Right lobe of liver (tissue), 6 donors: Measurements from ENCODE around the gene C16orf46. TPM values are rescaled to one million over a fixed set of nuclear protein-coding genes. Genes with fewer than 3 reads are reported as not detected.
"Not testable (repeated sequence)": the region's sequence is repeated elsewhere in the genome, so short reads cannot be mapped to it uniquely, and the experiment has no call there.

Experiments used
- ATAC-seq, 4 donors: fragments of 200-7000 bp; cut with Tn5 transposase; one replicate each; pipeline ENCODE4 v1.9.1; 2020; ENCODE audit warnings: mild to moderate bottlenecking in 4 of 4, moderate library complexity in 4 of 4
- DNase-seq, 3 donors: peaks; one replicate each; pipeline ENCODE4 v3.0.0-alpha.2; 2020
- H3K27ac ChIP-seq, 3 donors: fragments of 200-600 bp; one replicate each; pipeline ENCODE4 v1.8.0; 2022
- H3K27me3 ChIP-seq, 2 donors: fragments of 200-600 bp; one replicate each; pipeline ENCODE4 v1.8.0; 2022
- H3K36me3 ChIP-seq, 4 donors: fragments of 200-600 bp; sonication (generic) in 1 of 4; one replicate each; pipeline versions ENCODE4 v1.5.1 to v1.8.0; 2017 to 2022; ENCODE audit warnings: control low read depth in 1 of 4
- H3K4me1 ChIP-seq, 4 donors: fragments of 200-600 bp; sonication (generic) in 1 of 4; one replicate each; pipeline versions ENCODE4 v1.5.1 to v1.8.0; 2017 to 2022; ENCODE audit warnings: control low read depth in 1 of 4
- H3K4me3 ChIP-seq, 3 donors: fragments of 200-600 bp; one replicate each; pipeline ENCODE4 v1.8.0; 2022
- H3K9me3 ChIP-seq, 4 donors: fragments of 200-600 bp; sonication (generic) in 1 of 4; one replicate each; pipeline versions ENCODE4 v1.5.1 to v1.8.0; 2017 to 2022; ENCODE audit warnings: control low read depth in 1 of 4
- CTCF ChIP-seq, 4 donors: fragments of 200-600 bp in 3 of 4; fragments of 450-650 bp in 1 of 4; IDR thresholded peaks; one replicate each; pipeline versions ENCODE4 v1.5.1 to v1.8.0; 2016 to 2022; ENCODE audit warnings: antibody characterized with exemption in 4 of 4, mild to moderate bottlenecking in 2 of 4
- POLR2A ChIP-seq: fragments of 450-650 bp; IDR thresholded peaks from one replicate; pipeline ENCODE4 v1.6.1; 2017; ENCODE audit warnings: antibody characterized with exemption, mild to moderate bottlenecking
- WGBS: methylation state at CpG from one replicate; pipeline ENCODE4 v1.1.6; 2018; ENCODE audit warnings: low coverage, low lambda C conversion rate; ENCODE audit not compliant: insufficient coverage; ENCODE audit errors: missing lambda C conversion rate; 5-methylcytosine and 5-hydroxymethylcytosine counted together
- intact Hi-C, 2 donors: fragments of 100-400 bp; cut with DNase I; formaldehyde crosslinking; loops; one replicate each; pipeline versions ENCODE4 v1.11.2 to v1.14.1; 2022
- total RNA-seq, 6 experiments: library from RNA; depleted of rRNA in 2 of 6; stranded (reverse); fragments of >200 nt in 2 of 6; fragmentation: NEBNext Ultra II Directional in 3 of 6; extraction: Animal tissue kit (Norgen Biotek cat#: 25700) in 3 of 6; gene quantifications; one replicate each; pipeline versions ENCODE4 v1.1.0 to v1.2.4, GENCODE V29; 2016 to 2023
- donor health status: DM: no; HTN: yes; CAD: no.
- donor health status: DM: no; HTN: no; CAD: no.
- donor health status: DM: no; HTN: no; CAD: no.
- donor health status: DM: no; HTN: yes; CAD: no.
- donor health status: DM: no; HTN: yes; CAD: no.

C16orf46 gene
- total RNA-seq, 6 experiments from 2014 or later = 0.55 to 2.0 (median 1.2) TPM; not detected in 1

GRCh38 chr16:81117436-81117835 lies 40.4 kb upstream of the C16orf46 start:
- no peaks in the 10 kb centered on the region for H3K36me3 ChIP-seq
- DNase-seq = no peak
- H3K4me3 ChIP-seq = no peak overlapping the region
- ATAC-seq = peak in 1 of 4 donors; percentile 17
- H3K4me1 ChIP-seq = no peaks in the 10 kb centered on the region
- H3K27ac ChIP-seq = no peak overlapping the region
- H3K9me3 ChIP-seq = no peaks in the 10 kb centered on the region
- TF ChIP-seq POLR2A = no peak
- no peak for TF ChIP-seq CTCF (IDR thresholded peaks at IDR 0.05)
- intact Hi-C loops = no loop called here
- 44% methylated on average over 4 of the region's 11 CpGs for WGBS
- H3K27me3 ChIP-seq = no peaks in the 10 kb centered on the region

GRCh38 chr16:81116285-81116684 lies 39.2 kb upstream of the C16orf46 start:
- 67% methylated on average over 5 of the region's 9 CpGs for WGBS
- ATAC-seq (no peak), DNase-seq (no peak)
- no peak for TF ChIP-seq CTCF (IDR thresholded peaks at IDR 0.05)
- no peak for TF ChIP-seq POLR2A
- intact Hi-C loops = no loop called here
- Histone ChIP-seq H3K4me1 (no peaks in the 10 kb centered on the region), H3K9me3 (no peaks in the 10 kb centered on the region), H3K27me3 (no peaks in the 10 kb centered on the region), H3K36me3 (no peaks in the 10 kb centered on the region), H3K4me3 (no peak overlapping the region), H3K27ac (no peak overlapping the region)

GRCh38 chr16:81112453-81112852 lies 35.4 kb upstream of the C16orf46 start:
- Histone ChIP-seq H3K9me3 (no peaks in the 10 kb centered on the region), H3K4me1 (no peaks in the 10 kb centered on the region), H3K27ac (no peak overlapping the region), H3K36me3 (no peaks in the 10 kb centered on the region), H3K4me3 (no peak overlapping the region), H3K27me3 (no peaks in the 10 kb centered on the region)
- intact Hi-C loops = no loop called here
- no peak for TF ChIP-seq POLR2A
- TF ChIP-seq CTCF (IDR thresholded peaks at IDR 0.05) = no peak
- DNase-seq = no peak
- 83% methylated on average over 2 of the region's 4 CpGs for WGBS
- no peak for ATAC-seq

- H3K4me3 ChIP-seq, H3K9me3 ChIP-seq, H3K4me1 ChIP-seq, ATAC-seq, intact Hi-C loops, H3K27ac ChIP-seq, DNase-seq, H3K27me3 ChIP-seq, H3K36me3 ChIP-seq: not testable (repeated sequence)
- 85% methylated on average over 4 of the region's 6 CpGs for WGBS
Measured at GRCh38 chr16:81109274-81109673, 32.2 kb upstream of the C16orf46 start.

- WGBS = 79% methylated on average over 6 of the region's 11 CpGs
- TF ChIP-seq POLR2A (no peak), CTCF (IDR thresholded peaks at IDR 0.05) (no peak)
- Histone ChIP-seq H3K9me3 (no peaks in the 10 kb centered on the region), H3K4me1 (no peaks in the 10 kb centered on the region), H3K4me3 (no peak overlapping the region), H3K27ac (no peak overlapping the region), H3K36me3 (no peaks in the 10 kb centered on the region), H3K27me3 (no peaks in the 10 kb centered on the region)
- DNase-seq (peak in 1 of 3 donors; percentile 36), ATAC-seq (no peak)
- intact Hi-C loops = no loop called here
Measured at GRCh38 chr16:81107511-81107910, 30.5 kb upstream of the C16orf46 start.
